AG04449 (cell line): ENCODE data around the gene MYO16.

Source experiments
- CTCF ChIA-PET: fragments of 350-600 bp; formaldehyde crosslinking; extraction: SDS; loops from one replicate; lab custom pipeline; 2021; ENCODE audit warnings: antibody characterized with exemption; lab: Yijun Ruan, JAX
- POLR2A ChIA-PET: fragments of 400-600, 350-600 bp; formaldehyde crosslinking; extraction: SDS; loops from one replicate; lab custom pipeline; 2020; ENCODE audit warnings: antibody characterized with exemption, inconsistent platforms; lab: Yijun Ruan, JAX
- DNase-seq: peaks from one replicate; pipeline ENCODE4 v3.0.0-alpha.2; 2010; ENCODE audit warnings: low read depth, low spot score
- H3K4me3 ChIP-seq: 2 replicates; pipeline ENCODE4 v1.5.1; 2011; ENCODE audit warnings: low read depth, mild to moderate bottlenecking, control low read depth, low read length
- TF ChIP-seq, protein P1 (sequence below): IDR thresholded peaks from one replicate; pipeline ENCODE4 v1.5.1; 2011; ENCODE audit warnings: mild to moderate bottlenecking, moderate library complexity, low read length, control low read depth, inconsistent platforms; ENCODE audit not compliant: insufficient read depth; ENCODE audit errors: missing control alignments

Gene MYO16

DNA sequence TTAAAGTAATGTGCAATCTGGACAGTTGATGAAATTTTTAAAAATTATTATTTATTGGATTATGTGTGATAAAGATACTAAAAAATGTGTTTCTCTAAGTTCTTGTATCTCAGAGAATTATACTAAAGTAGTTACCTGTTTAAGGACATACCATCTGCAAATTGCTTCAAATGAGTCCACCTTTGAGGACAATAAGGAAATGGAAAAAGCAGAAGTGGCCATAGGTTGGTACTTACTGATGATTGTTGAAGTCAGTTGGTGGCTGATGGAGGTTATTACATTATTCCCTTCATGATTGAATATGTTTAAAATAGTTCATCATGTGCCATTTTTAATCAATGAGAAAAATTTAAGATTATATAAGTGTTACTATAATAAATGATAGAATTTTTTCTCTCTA lies 367.0 kb downstream of the MYO16 start:
- TF ChIP-seq, protein P1, sequence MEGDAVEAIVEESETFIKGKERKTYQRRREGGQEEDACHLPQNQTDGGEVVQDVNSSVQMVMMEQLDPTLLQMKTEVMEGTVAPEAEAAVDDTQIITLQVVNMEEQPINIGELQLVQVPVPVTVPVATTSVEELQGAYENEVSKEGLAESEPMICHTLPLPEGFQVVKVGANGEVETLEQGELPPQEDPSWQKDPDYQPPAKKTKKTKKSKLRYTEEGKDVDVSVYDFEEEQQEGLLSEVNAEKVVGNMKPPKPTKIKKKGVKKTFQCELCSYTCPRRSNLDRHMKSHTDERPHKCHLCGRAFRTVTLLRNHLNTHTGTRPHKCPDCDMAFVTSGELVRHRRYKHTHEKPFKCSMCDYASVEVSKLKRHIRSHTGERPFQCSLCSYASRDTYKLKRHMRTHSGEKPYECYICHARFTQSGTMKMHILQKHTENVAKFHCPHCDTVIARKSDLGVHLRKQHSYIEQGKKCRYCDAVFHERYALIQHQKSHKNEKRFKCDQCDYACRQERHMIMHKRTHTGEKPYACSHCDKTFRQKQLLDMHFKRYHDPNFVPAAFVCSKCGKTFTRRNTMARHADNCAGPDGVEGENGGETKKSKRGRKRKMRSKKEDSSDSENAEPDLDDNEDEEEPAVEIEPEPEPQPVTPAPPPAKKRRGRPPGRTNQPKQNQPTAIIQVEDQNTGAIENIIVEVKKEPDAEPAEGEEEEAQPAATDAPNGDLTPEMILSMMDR, result no peak
- no peak for DNase-seq
- H3K4me3 ChIP-seq, result no peak overlapping the region
- ChIA-PET POLR2A (no interaction called here), CTCF (no interaction called here)

DNA sequence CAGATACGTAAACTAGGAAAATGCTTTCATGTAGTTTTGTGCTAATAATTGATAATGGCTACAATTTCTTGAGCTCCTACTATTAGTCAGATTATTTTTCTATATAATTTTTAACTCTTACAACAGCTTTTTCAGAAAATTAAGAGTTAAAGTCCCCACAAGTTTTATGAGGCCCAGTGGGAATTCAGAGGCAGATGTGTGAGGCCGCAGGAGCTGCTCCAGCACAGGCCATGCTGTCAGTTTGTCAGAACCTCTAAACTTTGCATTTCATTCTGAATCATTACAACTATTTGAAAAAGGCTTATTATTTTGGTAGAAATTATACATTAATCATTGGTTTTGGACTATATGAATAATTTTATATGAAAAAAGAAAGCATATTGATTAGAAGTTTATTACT lies 370.8 kb downstream of the MYO16 start:
- POLR2A ChIA-PET, result no interaction called here
- TF ChIP-seq, protein P1, result no peak
- DNase-seq, result no peak
- no peak overlapping the region for H3K4me3 ChIP-seq
- CTCF ChIA-PET, result no interaction called here

DNA sequence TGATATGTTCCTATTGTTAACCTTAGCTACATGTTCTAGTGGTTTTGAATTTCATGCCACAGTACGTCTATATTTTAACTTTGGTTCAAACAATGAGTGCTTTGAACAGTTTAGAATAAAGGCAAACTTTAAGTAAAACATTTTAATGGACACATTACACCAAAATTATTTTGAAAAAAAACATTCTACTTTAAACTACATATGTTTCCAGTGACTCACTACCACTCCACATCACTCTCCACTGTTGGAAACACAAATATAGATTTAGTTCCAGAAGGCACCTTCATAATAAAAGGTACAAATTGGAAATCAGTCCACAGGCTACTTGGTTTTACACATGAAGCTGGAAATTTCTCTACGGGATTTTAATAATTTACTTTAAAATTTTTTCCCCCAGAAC lies 373.5 kb downstream of the MYO16 start:
- ChIA-PET POLR2A (no interaction called here), CTCF (interaction anchor here (1.3 kb wide), 1 partner anchor 20 kb away, joined by 3 read pairs; no protein-coding TSS in a partner anchor)
- no peak for DNase-seq
- TF ChIP-seq, protein P1, result no peak
- no peak overlapping the region for H3K4me3 ChIP-seq

DNA sequence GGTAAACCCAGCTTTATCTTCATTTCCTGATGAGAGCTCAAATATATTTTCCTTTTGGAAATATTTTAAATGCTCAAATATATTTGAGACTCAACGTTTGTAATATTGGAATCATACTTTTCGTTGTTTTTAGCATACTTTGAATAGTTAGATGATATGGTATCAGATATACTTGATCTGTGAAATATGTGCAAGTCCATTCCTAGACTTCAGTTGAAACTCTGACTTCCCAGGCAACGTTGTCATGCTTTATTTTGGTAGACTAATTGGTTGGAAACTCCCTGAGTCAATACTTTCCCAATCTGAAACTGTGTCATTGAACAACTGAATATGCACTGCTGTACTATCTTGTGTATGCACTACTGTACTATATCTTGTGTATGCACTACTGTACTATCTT lies 378.5 kb downstream of the MYO16 start:
- no peak for DNase-seq
- no peak overlapping the region for H3K4me3 ChIP-seq
- ChIA-PET CTCF (no interaction called here), POLR2A (no interaction called here)
- TF ChIP-seq, protein P1, result no peak

DNA sequence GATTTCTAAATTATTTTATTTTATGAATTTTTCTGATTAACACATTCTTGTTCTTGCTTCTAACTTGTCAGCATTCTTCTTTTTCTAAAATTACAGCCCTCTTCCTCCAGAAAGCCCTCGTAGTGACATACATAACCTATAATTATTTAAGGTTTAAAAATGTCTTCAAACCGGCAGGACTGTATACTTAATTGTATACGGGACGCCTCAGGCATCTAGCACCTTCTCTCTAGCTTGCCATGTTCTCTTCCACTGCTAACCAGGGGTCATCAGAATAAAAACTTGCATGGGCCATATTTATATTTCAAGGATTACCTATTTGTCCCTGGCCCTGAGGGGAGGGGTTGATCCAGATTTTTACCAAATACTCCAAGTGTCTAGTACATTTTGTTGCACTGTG lies 380.3 kb downstream of the MYO16 start:
- ChIA-PET CTCF (no interaction called here), POLR2A (no interaction called here)
- TF ChIP-seq, protein P1, result no peak

DNA sequence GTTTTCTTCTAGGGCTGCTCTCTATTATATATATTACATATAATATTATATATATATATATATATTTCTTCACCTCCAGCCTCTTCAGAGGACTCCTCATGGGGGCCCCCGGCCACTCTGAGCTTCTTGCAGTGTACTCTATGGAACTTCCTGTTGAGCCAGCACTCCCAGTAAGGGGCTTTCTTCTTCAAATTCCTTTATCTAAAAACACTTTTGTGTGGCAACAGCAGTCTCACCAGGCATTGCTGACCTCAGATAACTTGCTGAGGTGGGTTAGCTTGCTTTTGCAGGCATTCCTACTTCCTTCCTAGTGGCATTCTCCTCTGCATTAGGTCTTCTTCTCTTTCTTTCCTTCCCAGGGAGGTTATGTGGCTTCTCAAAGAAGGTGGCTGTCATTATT lies 381.5 kb downstream of the MYO16 start:
- no peak for DNase-seq
- H3K4me3 ChIP-seq, result no peak overlapping the region
- ChIA-PET POLR2A (no interaction called here), CTCF (interaction anchor here (0.8 kb wide), 1 partner anchor 9 kb away, joined by 3 read pairs; no protein-coding TSS in a partner anchor)
- TF ChIP-seq, protein P1, result no peak

More for the DNA sequence above, 380.3 kb downstream of the MYO16 start:
- no peak for DNase-seq
- H3K4me3 ChIP-seq, result no peak overlapping the region
